Measurements from ENCODE around the gene CAMSAP1.

DNA sequence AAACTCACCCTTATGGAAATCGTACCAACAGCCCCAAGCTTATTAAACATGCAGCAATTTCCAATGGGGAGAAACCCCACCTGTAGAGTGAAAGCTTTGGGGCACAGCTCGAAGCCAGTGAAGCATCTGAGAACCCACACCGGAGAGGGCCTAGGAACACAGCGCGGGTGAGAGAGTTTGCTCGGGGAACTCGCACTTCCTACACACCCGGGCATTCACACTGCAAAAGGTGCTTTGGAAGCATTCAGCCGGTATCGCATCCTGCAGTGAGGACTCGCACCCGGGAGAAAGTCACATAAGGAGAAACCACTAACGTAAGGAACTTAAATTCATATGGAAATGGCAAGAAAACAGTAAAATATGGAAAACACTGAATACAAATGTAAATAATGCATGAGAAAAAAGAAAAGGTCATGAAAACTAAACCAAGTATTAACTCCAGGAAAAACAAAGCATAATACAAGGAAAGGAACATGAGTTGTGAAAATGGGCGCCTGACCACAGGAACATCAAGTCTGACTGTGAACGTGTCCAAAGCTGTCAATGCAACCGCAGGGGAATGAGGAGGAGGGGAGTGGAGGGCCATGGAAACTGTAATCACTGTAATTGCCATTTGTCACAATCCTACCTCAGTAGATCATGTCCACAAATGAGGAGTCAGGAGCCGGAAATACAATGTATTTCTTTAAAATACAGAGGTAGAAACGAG is 28.7 kb downstream of the CAMSAP1 start:
- TF ChIP-seq YY1 (IDR thresholded peaks at IDR 0.05; ENCODE audit: low read depth) = no peak
- no peak for TF ChIP-seq USF1 (IDR thresholded peaks at IDR 0.05)
- no peak for TF ChIP-seq EP300 (IDR thresholded peaks at IDR 0.05; ENCODE audit: borderline replicate concordance)
- TF ChIP-seq TAF1 (IDR thresholded peaks at IDR 0.05; ENCODE audit: low read depth) = no peak
- TF ChIP-seq TEAD4 (IDR thresholded peaks at IDR 0.05) = no peak
- TF ChIP-seq CREB1 (IDR thresholded peaks at IDR 0.05; ENCODE audit: low read depth) = no peak
- no peak for TF ChIP-seq NFIC (IDR thresholded peaks at IDR 0.05)
- no peak for TF ChIP-seq REST (IDR thresholded peaks at IDR 0.05; ENCODE audit: low read depth)
- no peak for TF ChIP-seq RAD21 (IDR thresholded peaks at IDR 0.05; ENCODE audit: low read depth)
- TF ChIP-seq FOXM1 (IDR thresholded peaks at IDR 0.05; ENCODE audit: borderline replicate concordance, low read depth) = no peak
- no peak for TF ChIP-seq EGR1 (IDR thresholded peaks at IDR 0.05)
- TF ChIP-seq, protein P1, sequence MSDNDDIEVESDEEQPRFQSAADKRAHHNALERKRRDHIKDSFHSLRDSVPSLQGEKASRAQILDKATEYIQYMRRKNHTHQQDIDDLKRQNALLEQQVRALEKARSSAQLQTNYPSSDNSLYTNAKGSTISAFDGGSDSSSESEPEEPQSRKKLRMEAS (IDR thresholded peaks at IDR 0.05) = no peak
